ENCODE measurements around the gene CUL1.
A peak's percentile ranks its signal among the peaks of the same experiment; 100 is the strongest.

Gene CUL1

DNA sequence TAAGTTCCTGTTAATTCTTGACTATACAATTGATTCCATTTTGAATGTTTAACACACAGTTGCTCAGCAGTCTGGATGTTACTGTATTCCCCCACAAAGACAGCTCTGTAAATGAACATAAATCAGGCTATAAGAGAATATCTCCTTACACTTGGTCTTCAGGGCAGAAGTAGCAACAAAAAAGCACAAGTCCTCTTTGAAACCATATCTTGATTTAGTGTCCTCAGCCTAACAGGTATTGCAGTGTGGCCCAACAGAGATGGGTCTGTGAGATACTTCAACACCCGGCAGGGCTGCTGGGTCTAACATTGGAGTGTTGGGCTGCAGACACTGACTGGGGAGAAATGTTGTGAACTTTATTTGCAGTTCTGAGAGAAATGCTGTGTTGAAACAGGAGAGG lies 75.8 kb downstream of the CUL1 start:
- H3K27ac ChIP-seq = no peak overlapping the region
- ChIA-PET CTCF (no interaction called here), POLR2A (ENCODE audit: low non-redundant PET) (no interaction called here)
- TF ChIP-seq, protein P1, sequence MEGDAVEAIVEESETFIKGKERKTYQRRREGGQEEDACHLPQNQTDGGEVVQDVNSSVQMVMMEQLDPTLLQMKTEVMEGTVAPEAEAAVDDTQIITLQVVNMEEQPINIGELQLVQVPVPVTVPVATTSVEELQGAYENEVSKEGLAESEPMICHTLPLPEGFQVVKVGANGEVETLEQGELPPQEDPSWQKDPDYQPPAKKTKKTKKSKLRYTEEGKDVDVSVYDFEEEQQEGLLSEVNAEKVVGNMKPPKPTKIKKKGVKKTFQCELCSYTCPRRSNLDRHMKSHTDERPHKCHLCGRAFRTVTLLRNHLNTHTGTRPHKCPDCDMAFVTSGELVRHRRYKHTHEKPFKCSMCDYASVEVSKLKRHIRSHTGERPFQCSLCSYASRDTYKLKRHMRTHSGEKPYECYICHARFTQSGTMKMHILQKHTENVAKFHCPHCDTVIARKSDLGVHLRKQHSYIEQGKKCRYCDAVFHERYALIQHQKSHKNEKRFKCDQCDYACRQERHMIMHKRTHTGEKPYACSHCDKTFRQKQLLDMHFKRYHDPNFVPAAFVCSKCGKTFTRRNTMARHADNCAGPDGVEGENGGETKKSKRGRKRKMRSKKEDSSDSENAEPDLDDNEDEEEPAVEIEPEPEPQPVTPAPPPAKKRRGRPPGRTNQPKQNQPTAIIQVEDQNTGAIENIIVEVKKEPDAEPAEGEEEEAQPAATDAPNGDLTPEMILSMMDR (conservative IDR thresholded peaks at IDR 0.05; ENCODE audit: low read depth) = no peak
- DNase-seq (ENCODE audit: low spot score) = no peak

DNA sequence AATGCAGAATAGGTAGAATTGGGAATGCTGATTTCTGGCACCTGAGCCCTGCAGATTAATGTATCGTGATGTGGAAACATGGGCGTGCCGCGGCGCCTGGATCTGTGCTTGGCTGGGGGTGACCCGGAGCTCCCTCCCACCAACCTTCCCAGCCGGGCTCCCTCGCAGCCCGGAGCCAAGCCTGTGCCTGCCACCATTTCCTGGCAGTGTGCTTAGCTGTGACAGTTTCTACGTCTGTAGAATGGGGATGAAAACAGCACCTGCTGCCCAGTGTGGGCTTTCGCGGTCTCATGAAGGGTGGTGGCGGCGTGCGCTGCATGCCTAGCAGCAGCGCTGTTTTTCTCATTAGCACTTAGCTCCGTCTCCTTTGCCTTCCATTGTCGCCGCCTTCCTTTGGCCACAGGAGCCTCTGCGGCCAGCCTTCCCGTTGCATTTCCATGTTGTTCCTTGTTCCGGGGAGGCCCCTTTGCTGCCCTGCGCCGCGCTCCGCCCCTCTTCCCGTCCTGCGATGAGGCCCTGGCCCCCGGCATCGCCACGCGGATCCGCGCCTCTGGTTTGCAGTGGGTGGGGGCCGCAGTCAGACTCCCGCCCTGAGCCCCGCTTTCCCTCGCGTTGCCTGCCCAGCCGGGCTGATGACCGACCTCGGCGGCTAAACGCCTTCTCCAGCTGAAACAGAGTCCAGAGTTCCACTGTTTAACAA lies 84.2 kb downstream of the CUL1 start:
- H3K27ac ChIP-seq = peak overlapping the region; percentile 87
- POLR2A ChIA-PET (ENCODE audit: low non-redundant PET) = no interaction called here
- TF ChIP-seq, protein P1 (conservative IDR thresholded peaks at IDR 0.05; ENCODE audit: low read depth) = no peak
- CTCF ChIA-PET = no interaction called here
- DNase-seq (ENCODE audit: low spot score) = no peak

DNA sequence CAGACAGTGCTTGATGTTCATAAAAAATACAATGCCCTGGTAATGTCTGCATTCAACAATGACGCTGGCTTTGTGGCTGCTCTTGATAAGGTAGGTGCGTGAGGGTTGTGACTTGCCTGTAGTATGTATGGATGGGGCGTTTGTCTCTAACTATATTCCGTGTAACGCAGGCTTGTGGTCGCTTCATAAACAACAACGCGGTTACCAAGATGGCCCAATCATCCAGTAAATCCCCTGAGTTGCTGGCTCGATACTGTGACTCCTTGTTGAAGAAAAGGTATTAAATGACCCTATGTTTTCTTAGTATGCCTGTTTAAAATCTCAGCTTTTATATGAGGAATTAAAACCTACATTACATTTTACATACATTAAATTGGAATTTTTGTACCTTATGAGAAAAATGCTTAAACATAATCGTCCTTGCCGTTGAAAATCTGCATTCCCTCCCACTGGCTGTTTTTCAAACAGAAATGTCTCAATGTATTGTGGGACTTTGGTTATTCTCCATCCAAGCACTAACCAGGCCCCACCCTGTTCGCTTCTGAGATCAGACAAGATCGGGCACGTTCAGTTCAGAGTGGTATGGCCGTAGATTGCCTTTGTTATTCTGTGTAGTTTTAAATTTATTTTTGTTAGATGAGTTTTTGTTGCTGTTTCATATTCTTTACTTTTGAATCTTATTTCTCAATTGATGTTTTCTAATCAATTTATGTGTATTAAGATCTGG lies 85.3 kb downstream of the CUL1 start:
- POLR2A ChIA-PET (ENCODE audit: low non-redundant PET) = no interaction called here
- CTCF ChIA-PET = interaction anchor here (0.8 kb wide), 1 partner anchor 183 kb away, joined by 3 read pairs; no protein-coding TSS in a partner anchor

DNA sequence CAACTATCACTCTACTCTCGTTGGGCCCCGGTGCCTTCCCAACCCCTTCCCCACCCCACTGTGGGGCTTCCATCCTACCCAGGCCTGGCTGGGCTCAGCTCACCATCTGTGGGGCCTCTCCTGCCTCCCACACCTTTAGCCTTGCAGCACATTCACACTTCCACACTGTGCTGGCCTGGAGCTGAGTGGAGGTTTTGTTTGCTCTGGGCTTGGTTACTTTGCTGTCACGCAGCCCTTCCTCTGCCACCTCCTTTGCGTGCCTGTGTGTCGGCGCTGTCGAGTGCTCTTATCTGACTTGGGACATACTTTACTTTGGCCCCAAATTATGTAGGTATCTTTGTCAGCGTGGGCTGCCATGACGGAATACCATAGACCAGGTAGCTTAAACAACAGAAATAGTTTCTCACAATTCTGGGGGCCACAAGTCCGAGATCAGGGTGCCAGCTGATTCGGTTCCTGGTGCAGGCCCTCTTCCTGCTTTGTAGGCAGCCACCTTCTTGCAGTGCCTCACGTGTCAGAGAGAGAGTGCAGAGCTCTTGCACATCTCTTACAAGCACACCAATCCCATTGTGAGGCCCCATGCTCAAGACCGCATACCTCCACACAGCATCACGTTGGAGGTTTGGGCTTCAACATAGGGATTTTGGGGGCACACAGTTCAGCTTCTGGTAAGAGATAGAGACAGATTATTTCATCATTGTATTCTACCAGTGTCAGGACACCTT lies 89.0 kb downstream of the CUL1 start:
- no peak for DNase-seq (ENCODE audit: low spot score)
- peak overlapping the region; percentile 19 for H3K27ac ChIP-seq
- TF ChIP-seq, protein P1 (conservative IDR thresholded peaks at IDR 0.05; ENCODE audit: low read depth) = no peak
- ChIA-PET CTCF (interaction anchor here (0.5 kb wide), 1 partner anchor 206 kb away, joined by 5 read pairs; no protein-coding TSS in a partner anchor), POLR2A (ENCODE audit: low non-redundant PET) (no interaction called here)

More for the DNA sequence above, 85.3 kb downstream of the CUL1 start:
- DNase-seq (ENCODE audit: low spot score) = peak; percentile 59
- TF ChIP-seq, protein P1 (conservative IDR thresholded peaks at IDR 0.05; ENCODE audit: low read depth) = no peak
- H3K27ac ChIP-seq = peak overlapping the region; percentile 87

DNA sequence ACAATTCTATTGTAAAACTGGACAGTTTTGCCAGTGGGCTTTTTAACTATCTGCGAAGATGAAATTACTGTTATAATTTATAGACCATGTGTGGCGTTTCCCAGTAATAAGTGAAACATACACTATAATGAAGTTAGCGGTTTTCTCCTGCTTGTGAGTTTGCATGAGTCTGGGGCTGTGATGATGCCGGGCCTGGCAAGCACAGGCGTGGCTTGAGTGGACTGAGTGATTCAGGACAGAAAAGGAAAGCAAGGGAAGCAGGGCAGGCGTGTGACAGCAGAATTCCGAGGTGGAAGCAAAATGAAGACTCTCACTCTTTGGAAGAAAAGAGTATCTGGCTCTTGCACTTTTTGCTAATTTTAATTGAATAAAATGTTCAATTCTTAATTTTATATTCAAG lies 90.5 kb downstream of the CUL1 start:
- ChIA-PET CTCF (no interaction called here), POLR2A (ENCODE audit: low non-redundant PET) (no interaction called here)
- peak overlapping the region; percentile 45 for H3K27ac ChIP-seq
- no peak for DNase-seq (ENCODE audit: low spot score)
- TF ChIP-seq, protein P1 (conservative IDR thresholded peaks at IDR 0.05; ENCODE audit: low read depth) = no peak

DNA sequence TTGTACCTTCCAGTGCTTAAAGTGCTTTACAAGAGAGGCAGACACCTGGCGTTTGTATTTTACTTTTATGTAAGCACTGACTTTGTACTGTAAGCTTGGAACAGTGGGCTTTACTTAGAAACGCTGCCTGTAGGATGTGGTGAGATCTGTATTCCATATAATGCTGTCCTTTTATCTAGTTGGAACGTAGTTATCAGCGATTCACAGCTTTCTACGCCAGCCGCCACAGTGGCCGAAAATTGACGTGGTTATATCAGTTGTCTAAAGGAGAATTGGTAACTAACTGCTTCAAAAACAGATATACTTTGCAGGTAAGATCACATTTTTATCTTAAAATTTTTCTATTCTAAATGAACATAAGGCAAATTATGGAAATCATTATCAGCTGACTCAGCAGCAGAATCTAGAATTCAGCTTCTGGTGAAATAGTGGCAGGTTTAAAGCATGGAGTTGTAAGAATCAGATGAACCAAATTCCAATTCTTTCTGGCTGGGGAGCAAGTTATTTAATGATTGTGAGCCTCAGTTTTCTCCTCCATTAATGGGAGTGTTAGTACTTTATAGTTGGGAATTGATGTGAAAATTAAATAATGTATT lies 91.5 kb downstream of the CUL1 start:
- no peak overlapping the region for H3K27ac ChIP-seq
- CTCF ChIA-PET = no interaction called here
- DNase-seq (ENCODE audit: low spot score) = no peak
- POLR2A ChIA-PET (ENCODE audit: low non-redundant PET) = no interaction called here
- TF ChIP-seq, protein P1 (conservative IDR thresholded peaks at IDR 0.05; ENCODE audit: low read depth) = no peak
